ENCODE results near the gene LRRC3C.
"Not testable (repeated sequence)": the region's sequence is repeated elsewhere in the genome, so short reads cannot be mapped to it uniquely, and the experiment has no call there.

The LRRC3C gene

DNA sequence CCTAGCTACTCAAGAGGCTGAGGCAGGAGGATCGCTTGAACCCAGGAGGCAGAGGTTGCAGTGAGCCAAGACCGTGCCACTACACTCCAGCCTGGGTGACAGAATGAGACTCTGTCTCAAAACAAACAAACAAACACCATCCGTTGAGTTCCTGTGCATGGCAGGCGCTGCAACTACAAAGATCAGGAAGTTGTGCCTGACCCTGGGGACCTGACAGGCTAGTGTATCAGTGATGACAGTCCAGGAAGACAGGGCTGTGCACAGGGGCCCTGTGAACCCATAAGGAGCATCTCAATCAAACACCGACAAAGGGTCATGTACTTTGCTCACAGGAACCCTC is 20.9 kb downstream of the LRRC3C start:
- H3K36me3 Mint-ChIP-seq, CTCF ChIA-PET, H3K4me3 Mint-ChIP-seq, H3K9me3 Mint-ChIP-seq, DNase-seq: not testable (repeated sequence)
- H3K27ac Mint-ChIP-seq, result peak overlapping the region; percentile 42
- H3K4me1 Mint-ChIP-seq, result peaks cover 43% of the 10 kb centered on the region
- H3K27me3 Mint-ChIP-seq, result peaks cover 51% of the 10 kb centered on the region

DNA sequence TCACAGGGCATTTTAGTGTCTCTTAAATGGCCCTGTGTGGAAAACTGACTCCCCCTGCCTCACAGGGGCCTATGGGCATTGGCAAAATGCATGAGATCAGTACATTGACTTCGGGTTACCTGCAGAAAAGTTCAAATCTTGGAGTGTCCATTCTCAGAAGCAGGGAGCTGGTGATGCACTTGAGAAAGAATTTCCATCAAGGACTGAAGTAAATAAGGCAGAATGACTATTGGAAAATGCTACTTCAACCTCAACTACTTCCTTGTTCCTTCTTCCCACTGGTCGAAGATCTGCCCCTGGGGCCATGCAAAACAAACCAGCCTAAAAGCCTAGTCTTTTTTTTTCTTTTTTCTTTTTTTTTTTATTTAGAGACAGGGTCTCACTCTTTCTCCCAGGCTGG is 21.5 kb downstream of the LRRC3C start:
- DNase-seq, result no peak
- peaks cover 46% of the 10 kb centered on the region for H3K4me1 Mint-ChIP-seq

DNA sequence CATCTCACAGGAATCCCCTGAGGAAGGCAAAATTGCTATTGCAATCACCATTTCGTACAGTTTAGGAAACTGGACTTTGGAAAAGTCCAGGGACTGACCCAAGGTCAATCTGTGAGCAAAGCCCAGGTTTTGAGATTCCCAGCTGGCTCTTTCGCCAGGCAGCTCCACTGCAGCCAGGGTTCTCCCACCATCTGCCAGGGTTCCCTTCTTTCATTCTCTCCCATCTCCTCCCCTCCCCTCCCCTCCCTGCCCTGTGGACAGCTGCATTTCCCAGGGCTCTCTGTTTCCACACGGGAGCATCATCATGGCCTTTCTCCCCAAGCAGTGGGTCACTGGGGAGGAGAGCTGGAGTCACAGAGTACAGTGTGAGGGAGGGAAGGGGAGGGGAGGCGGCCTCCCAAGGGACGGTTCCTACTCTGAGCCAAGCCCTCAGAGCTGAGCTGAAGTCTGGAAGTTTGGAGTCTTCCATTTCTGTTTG is 23.4 kb downstream of the LRRC3C start:
- CTCF ChIA-PET, result no interaction called here
- H3K4me1 Mint-ChIP-seq, result peaks cover 46% of the 10 kb centered on the region

More for the DNA sequence above, 21.5 kb downstream of the LRRC3C start:
- Mint-ChIP-seq H3K36me3 (no peaks in the 10 kb centered on the region), H3K4me3 (no peak overlapping the region), H3K27me3 (peaks cover 46% of the 10 kb centered on the region), H3K9me3 (no peaks in the 10 kb centered on the region), H3K27ac (no peak overlapping the region)
- CTCF ChIA-PET, result no interaction called here

DNA sequence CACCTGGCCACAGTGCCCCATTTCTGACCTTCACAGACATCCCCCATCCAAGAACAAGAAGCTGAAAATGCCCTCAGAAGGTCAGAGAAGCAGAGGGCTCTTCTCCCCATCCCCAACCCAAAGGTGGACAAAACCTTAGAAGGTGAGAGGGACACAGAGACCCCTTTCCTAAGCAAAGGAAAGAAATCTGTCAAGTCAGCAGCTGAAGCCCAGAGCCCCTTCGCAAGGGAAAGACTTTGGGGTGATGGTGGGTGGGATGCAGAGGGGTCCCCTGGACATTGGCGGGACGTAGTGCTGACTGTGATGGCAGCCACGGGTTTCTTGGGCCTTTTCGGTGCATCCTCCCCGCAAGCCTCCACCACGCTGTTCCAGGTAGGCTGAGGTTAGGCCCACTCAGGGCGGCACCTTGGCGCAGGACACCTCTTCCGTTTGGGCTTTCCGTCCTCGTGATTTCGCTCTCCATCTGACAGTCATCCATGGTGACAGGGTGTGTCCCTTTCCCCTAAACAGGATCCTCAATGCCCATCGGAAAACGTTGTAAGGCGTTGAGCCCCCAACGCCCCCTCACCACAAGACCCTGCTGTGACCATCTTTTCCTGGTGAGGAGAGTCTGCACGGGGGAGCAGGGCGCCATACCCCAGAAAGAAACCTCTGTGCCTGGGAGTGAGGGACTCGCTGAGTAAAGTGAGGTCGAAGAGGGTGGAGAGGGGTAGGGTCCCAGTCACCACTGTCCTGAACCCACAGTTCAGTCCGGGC is 24.6 kb downstream of the LRRC3C start:
- Mint-ChIP-seq H3K36me3 (no peaks in the 10 kb centered on the region), H3K27me3 (peaks cover 46% of the 10 kb centered on the region), H3K4me3 (peak overlapping the region; percentile 56), H3K4me1 (peaks cover 46% of the 10 kb centered on the region), H3K27ac (no peak overlapping the region), H3K9me3 (no peaks in the 10 kb centered on the region)
- no peak for DNase-seq
- CTCF ChIA-PET, result no interaction called here

More for the DNA sequence above, 23.4 kb downstream of the LRRC3C start:
- Mint-ChIP-seq H3K27me3 (peaks cover 48% of the 10 kb centered on the region), H3K36me3 (no peaks in the 10 kb centered on the region), H3K9me3 (no peaks in the 10 kb centered on the region), H3K4me3 (no peak overlapping the region), H3K27ac (no peak overlapping the region)
- no peak for DNase-seq

DNA sequence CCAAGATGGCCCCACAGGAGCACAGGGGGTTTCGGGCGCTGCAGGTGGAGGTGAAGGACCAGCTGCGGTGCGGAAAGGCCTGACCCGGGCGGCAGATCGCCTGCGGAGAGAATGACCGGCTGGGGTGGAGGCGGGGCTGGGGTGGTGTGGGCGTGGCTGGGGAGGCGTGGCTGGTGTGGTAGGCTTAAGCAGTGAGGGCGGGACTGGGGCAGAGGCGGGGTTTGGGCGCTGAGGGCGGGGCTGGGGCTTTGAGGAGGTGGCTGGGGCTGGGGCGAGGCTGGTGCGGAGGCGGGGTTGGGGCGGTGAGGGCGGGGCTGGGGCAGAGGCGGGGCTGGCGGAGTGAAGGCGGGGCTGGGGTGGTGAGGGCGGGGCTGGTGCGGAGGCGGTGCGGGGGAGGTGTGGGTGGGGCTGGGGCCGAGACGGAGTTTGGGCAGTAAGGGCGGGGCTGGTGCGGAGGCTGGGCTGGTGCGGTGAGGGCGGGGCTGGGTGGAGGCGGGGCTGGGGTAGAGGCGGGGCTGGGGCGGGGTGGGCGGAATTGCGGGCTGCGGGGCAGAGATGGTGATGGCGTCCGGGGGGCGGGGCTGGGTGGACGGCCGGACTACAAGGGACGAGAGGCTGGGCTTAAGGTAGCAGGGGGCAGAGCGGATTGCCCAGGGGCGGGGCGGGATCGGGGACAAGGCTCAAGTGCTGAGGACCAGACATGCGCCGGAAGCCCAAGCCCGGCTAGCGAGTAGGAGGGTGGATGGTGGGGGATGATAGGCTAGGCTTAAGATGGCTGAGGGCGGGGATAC is 25.3 kb downstream of the LRRC3C start:
- DNase-seq, result peak; percentile 99
- H3K4me1 Mint-ChIP-seq, result peaks cover 39% of the 10 kb centered on the region
- H3K36me3 Mint-ChIP-seq, result no peaks in the 10 kb centered on the region
- H3K9me3 Mint-ChIP-seq, result no peaks in the 10 kb centered on the region
- H3K27me3 Mint-ChIP-seq, result peaks cover 50% of the 10 kb centered on the region
- peak overlapping the region; percentile 79 for H3K4me3 Mint-ChIP-seq
- peak overlapping the region; percentile 62 for H3K27ac Mint-ChIP-seq
- CTCF ChIA-PET, result interaction anchor here (1.2 to 7.0 kb wide), 2 partner anchors 28 to 35 kb away, joined by 3 to 53 read pairs; partner anchors contain the start of gene PSMD3

DNA sequence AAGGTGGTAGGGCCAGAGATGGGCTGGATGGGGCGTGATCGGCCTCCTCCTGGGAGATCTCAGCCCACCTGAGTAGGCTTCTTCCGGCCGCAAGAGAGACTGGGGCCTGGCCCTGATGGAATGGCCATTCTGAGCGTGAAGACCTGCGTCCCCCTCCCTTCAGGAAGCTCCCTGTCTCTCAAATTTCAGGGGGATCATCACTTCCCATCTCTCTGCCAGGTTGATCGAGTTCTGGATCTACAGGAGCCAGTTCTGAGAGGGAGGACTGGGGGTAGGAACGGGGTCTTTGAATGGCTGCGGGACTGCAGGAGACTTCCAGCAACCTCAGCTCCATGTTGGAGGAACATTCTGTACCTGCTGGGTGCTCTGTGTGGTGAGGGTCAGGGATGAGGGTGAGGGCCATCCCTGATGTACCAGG is 25.9 kb downstream of the LRRC3C start:
- peaks cover 56% of the 10 kb centered on the region for H3K27me3 Mint-ChIP-seq
- CTCF ChIA-PET, result interaction anchor here (1.2 to 7.0 kb wide), 2 partner anchors 27 to 35 kb away, joined by 3 to 53 read pairs; partner anchors contain the start of gene PSMD3
- no peak for DNase-seq
- H3K4me1 Mint-ChIP-seq, result peaks cover 36% of the 10 kb centered on the region
- peak overlapping the region; percentile 79 for H3K4me3 Mint-ChIP-seq
- H3K27ac Mint-ChIP-seq, result peak overlapping the region; percentile 52
- no peaks in the 10 kb centered on the region for H3K36me3 Mint-ChIP-seq
- no peaks in the 10 kb centered on the region for H3K9me3 Mint-ChIP-seq

DNA sequence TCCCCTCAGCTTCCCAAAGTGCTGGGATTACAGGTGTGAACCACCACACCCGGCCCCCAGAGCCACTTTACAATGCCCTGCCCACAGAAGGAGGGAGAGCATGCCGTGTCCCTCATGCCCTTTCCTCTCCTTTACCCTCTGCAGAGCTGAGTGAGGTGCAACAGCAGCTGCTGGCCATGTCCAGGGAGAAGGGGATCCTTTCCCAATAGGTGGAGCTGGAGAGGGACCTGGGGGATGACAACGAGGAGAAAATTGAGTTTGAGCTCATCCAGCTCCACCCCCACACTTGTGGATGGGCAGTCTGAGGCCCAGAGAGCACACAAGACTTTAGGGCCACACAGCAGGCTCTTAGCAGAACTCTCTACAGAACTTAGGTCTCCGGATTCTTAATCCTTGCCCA is 27.3 kb downstream of the LRRC3C start:
- Mint-ChIP-seq H3K27me3 (peaks cover 59% of the 10 kb centered on the region), H3K27ac (no peak overlapping the region), H3K9me3 (no peaks in the 10 kb centered on the region), H3K4me1 (peaks cover 34% of the 10 kb centered on the region), H3K36me3 (no peaks in the 10 kb centered on the region), H3K4me3 (no peak overlapping the region)
- no peak for DNase-seq
- CTCF ChIA-PET, result interaction anchor here (1.1 to 7.0 kb wide), 5 partner anchors 8 to 333 kb away, joined by 4 to 53 read pairs (median 4); partner anchors contain the start of gene PSMD3

DNA sequence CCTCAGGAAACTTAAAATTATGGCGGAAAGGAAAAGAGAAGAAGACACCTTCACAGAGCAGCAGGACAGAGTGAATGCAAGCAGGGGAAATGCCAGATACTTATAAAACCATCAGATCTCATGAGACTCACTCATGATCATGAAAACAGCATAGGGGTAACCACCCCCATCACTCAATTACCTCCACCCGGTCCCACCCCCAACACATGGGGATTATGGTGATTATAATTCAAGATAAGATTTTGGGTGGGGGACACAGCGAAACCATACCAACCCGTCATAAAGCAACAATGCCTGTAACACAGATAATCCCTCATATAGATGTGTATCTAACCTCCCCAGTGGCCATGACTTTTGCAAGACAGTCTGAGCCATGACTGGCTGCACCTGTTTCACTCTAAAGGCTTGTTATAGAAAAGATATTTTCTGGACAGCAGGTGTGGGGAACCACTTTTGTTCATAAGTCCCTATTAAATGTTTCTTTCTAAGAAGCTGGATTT is 28.2 kb downstream of the LRRC3C start:
- Mint-ChIP-seq H3K36me3 (no peaks in the 10 kb centered on the region), H3K4me3 (no peak overlapping the region), H3K9me3 (no peaks in the 10 kb centered on the region), H3K27ac (no peak overlapping the region), H3K4me1 (peaks cover 26% of the 10 kb centered on the region), H3K27me3 (peaks cover 58% of the 10 kb centered on the region)
- DNase-seq, result no peak
- CTCF ChIA-PET, result interaction anchor here (1.5 to 7.0 kb wide), 4 partner anchors 9 to 82 kb away, joined by 4 to 53 read pairs (median 14); partner anchors contain the start of gene PSMD3

DNA sequence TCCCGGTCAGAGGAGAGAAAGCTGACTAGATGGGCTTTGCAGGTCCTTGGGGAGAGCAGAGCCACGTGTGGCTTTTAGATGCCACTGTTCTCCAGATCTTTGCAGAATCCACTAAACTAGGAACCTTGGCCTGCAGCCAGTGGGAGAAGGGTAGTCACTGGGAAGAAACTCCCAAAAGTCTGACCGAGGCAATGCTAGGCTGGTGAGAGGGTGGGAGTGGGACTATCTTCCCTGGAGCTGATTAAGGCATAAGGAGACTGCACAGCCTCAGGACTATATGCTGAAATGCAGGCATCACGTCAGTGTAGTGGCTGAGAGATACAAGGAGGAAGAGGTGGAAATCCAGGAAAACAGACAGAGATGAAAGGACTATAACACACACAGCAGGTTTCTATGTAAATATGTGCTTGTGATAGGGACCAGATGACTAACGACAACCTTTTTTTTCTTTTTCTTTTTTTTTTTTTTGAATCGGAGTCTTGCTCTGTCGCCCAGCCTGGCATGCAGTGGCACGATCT is 33.1 kb downstream of the LRRC3C start:
- CTCF ChIA-PET, result interaction anchor here (0.8 to 1.4 kb wide), 2 partner anchors 17 to 20 kb away, joined by 3 read pairs; partner anchors contain the start of gene PSMD3
- Mint-ChIP-seq H3K9me3 (no peaks in the 10 kb centered on the region), H3K36me3 (no peaks in the 10 kb centered on the region), H3K27me3 (peaks cover 60% of the 10 kb centered on the region), H3K27ac (no peak overlapping the region), H3K4me1 (peaks cover 29% of the 10 kb centered on the region), H3K4me3 (no peak overlapping the region)
- DNase-seq, result no peak

DNA sequence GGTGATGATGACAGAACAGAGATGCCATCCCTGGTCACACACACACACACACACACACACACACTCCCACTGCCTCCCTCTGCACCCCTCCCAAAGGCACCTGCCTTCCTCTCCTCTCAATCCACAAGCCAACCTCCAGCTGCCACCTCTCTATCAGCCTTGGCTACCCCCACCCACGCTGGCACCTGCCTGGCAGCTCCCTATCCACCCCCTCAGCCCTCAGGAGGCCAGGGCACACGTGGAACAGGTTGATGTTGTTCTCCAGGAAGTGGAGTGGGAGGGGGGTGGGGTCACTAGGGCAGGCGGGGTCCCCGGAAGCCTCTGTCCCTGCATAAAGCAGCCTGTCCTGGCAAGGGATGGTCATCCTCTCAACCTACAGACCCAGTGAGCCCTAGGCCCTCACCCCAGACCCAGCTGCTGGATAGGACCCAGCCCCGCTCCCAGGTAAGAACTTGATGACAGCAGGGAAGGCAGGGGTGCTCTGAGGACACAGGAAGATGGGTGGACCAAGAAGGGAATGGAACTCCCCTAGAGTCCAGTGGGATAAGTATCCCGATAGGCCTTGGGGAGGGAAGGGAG is 35.2 kb downstream of the LRRC3C start, which contains the start of gene GSDMA:
TSS of gene GSDMA (plus strand) at position 363 of the 579 bp plus-strand sequence. CDS start 2,684 bp downstream, outside the sequence.
- Mint-ChIP-seq H3K9me3 (no peaks in the 10 kb centered on the region), H3K27me3 (peaks cover 67% of the 10 kb centered on the region), H3K27ac (peak within 1 kb of the TSS; percentile 5), H3K36me3 (no peaks in the 10 kb centered on the region), H3K4me1 (peaks cover 33% of the 10 kb centered on the region), H3K4me3 (no peak within 1 kb of the TSS)
- no peak for DNase-seq
- CTCF ChIA-PET, result interaction anchor here (0.9 kb wide), 1 partner anchor 309 kb away, joined by 3 read pairs; no protein-coding TSS in a partner anchor

DNA sequence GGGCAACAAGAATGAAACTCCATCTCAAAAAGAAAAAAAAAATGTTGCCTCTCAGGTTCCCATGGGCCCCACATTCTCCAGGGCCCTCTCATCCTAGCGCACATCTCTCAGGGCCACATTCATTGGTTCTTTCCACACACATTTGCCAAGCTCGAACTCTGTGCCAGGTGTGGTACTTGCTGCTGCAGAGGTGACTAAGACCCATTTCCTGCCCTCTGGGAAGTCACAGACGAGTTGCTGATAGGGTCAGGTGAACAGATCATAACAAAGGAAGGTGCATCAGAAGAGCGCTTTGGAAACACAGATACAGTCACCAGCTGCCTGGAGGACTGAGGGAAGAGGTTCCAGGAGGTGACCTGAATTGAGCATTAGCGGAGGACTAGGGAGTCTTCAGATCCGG is 36.3 kb downstream of the LRRC3C start:
- CTCF ChIA-PET, result interaction anchor here (0.7 kb wide), 1 partner anchor 102 kb away, joined by 3 read pairs; no protein-coding TSS in a partner anchor
- Mint-ChIP-seq H3K9me3 (no peaks in the 10 kb centered on the region), H3K4me3 (no peak overlapping the region), H3K27me3 (peaks cover 63% of the 10 kb centered on the region), H3K4me1 (peaks cover 30% of the 10 kb centered on the region), H3K27ac (peak overlapping the region; percentile 5), H3K36me3 (no peaks in the 10 kb centered on the region)
- DNase-seq, result peak; percentile 50

DNA sequence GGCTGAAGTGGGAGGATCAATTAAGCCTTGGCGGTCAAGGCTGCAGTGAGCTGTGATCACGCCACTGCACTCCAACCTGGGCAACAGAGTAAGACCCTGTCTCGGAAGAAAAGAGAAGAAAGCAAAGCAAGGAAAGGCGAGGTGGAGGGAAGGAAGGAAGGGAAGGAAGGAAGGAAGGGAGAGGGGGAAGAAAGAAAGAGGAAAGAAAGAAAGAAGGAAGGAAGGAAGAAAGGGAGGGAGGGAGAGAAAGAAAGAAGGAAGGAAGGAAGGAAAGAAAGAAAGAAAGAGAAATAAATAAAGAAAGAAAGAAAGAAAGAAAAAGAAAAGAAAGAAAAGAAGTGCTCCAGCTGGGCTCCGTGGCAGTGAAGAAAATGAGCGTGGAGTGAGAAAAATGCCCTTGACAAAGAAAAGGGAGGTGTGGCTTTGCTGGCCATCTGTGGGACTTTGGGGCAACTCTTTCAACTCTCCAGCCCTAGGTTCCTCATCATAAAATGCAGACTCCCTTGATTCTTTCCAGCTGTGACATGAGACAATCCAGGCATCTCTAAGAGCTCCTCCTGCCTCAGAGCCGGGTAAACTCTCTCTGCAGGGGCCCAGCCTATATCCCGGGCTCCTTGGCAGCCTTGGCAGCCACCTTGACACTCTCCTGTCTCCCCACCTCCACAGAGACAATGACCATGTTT is 37.6 kb downstream of the LRRC3C start:
- CTCF ChIA-PET, result interaction anchor here (0.8 kb wide), 1 partner anchor 12 kb away, joined by 3 read pairs; no protein-coding TSS in a partner anchor
- no peak for DNase-seq
- peaks cover 26% of the 10 kb centered on the region for H3K4me1 Mint-ChIP-seq
- peaks cover 73% of the 10 kb centered on the region for H3K27me3 Mint-ChIP-seq
- no peak overlapping the region for H3K27ac Mint-ChIP-seq
- H3K4me3 Mint-ChIP-seq, result no peak overlapping the region
- H3K36me3 Mint-ChIP-seq, result no peaks in the 10 kb centered on the region
- H3K9me3 Mint-ChIP-seq, result no peaks in the 10 kb centered on the region

DNA sequence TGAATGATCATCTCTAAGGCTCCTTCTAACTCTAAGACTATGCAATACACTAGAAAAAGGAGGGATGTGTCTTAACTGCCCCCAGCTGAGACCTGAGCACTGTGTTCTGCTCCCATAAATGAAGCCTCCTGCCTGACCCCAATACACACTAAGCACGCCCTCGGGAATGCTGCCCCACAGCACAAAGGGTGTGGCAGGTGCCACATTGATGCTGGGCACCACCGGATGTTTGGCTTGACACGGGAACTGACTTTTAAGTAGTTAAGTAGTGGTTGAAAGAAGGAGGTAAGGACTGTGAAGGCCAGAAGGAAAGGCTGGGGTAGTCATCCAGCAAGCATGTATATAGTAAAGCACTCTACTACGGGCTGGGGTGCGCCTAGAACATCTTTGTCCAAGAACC is 39.2 kb downstream of the LRRC3C start:
- CTCF ChIA-PET, result interaction anchor here (1.3 kb wide), 1 partner anchor 9 kb away, joined by 3 read pairs; no protein-coding TSS in a partner anchor
- Mint-ChIP-seq H3K4me3 (no peak overlapping the region), H3K9me3 (no peaks in the 10 kb centered on the region), H3K4me1 (peaks cover 26% of the 10 kb centered on the region), H3K27ac (no peak overlapping the region), H3K36me3 (no peaks in the 10 kb centered on the region), H3K27me3 (peaks cover 75% of the 10 kb centered on the region)
- no peak for DNase-seq

Data from activated naive CD4-positive, alpha-beta T cell treated with anti-CD3 and anti-CD28 coated beads, Interleukin-2, amount 10 ng/mL, durations not matched to agents 7 days and 5 days (primary cell).